Keratinocyte (primary cell): Measurements from ENCODE around the gene LRRC8C. TPM values are rescaled to one million over a fixed set of nuclear protein-coding genes. Genes with fewer than 3 reads are reported as not detected.

ENCODE experiments used
- DNase-seq: peaks from one replicate; pipeline ENCODE4 v3.0.0-alpha.2; 2011; ENCODE audit warnings: low read depth, missing footprints, low spot score
- FAIRE-seq: peaks from 2 replicates; lab custom pipeline; 2011; peaks lifted over from hg19 to GRCh38; lab: Jason Lieb, UNC
- H2AFZ ChIP-seq: 2 replicates; pipeline ENCODE4 v1.6.0; 2012; ENCODE audit warnings: low read length, control low read depth, inconsistent platforms; ENCODE audit not compliant: control insufficient read depth
- H3K27ac ChIP-seq: 2 replicates; pipeline ENCODE4 v1.5.1; 2011; ENCODE audit warnings: low read length; ENCODE audit not compliant: control insufficient read depth, insufficient read depth
- H3K27me3 ChIP-seq: 3 replicates; pipeline ENCODE4 v1.6.0; 2011; ENCODE audit warnings: low read length; ENCODE audit not compliant: control insufficient read depth, insufficient read depth; ENCODE audit errors: extremely low read depth
- H3K36me3 ChIP-seq, 2 experiments: 2 replicates in 1 of 2; 3 replicates in 1 of 2; pipeline ENCODE4 v1.5.1; 2011; ENCODE audit warnings: low read length in 2 of 2, mild to moderate bottlenecking in 1 of 2; ENCODE audit not compliant: control insufficient read depth in 2 of 2, insufficient read depth in 2 of 2; ENCODE audit errors: extremely low read depth in 1 of 2
- H3K4me1 ChIP-seq: 3 replicates; pipeline ENCODE4 v1.5.1; 2011; ENCODE audit warnings: low read length; ENCODE audit not compliant: control insufficient read depth, insufficient read depth; ENCODE audit errors: extremely low read depth
- H3K4me2 ChIP-seq: 3 replicates; pipeline ENCODE4 v1.6.0; 2011; ENCODE audit warnings: low read depth, low read length; ENCODE audit not compliant: control insufficient read depth, insufficient read depth; ENCODE audit errors: extremely low read depth
- H3K4me3 ChIP-seq, 3 experiments: fragments of 200-600 bp in 1 of 3; sonication (generic) in 1 of 3; 2 replicates in 2 of 3; 3 replicates in 1 of 3; pipeline ENCODE4 v1.5.1; 2011 to 2016; ENCODE audit warnings: low read length in 3 of 3, mild to moderate bottlenecking in 3 of 3, control low read depth in 2 of 3, inconsistent platforms in 1 of 3, low read depth in 1 of 3, mixed read lengths in 1 of 3, mixed run types in 1 of 3, moderate library complexity in 1 of 3; ENCODE audit not compliant: control insufficient read depth in 2 of 3, insufficient read depth in 2 of 3; ENCODE audit errors: extremely low read depth in 1 of 3
- H3K79me2 ChIP-seq: 2 replicates; pipeline ENCODE4 v1.6.0; 2012; ENCODE audit warnings: low read length; ENCODE audit not compliant: control insufficient read depth, insufficient read depth
- H3K9ac ChIP-seq: 3 replicates; pipeline ENCODE4 v1.6.0; 2011; ENCODE audit warnings: low read length; ENCODE audit not compliant: control insufficient read depth, insufficient read depth; ENCODE audit errors: extremely low read depth
- H3K9me1 ChIP-seq: 3 replicates; pipeline ENCODE4 v1.6.0; 2011; ENCODE audit warnings: low read length; ENCODE audit not compliant: control insufficient read depth, insufficient read depth; ENCODE audit errors: extremely low read depth
- H3K9me3 ChIP-seq: 2 replicates; pipeline ENCODE4 v1.5.1; 2012; ENCODE audit warnings: low read depth, low read length; ENCODE audit not compliant: control insufficient read depth
- H4K20me1 ChIP-seq: 3 replicates; pipeline ENCODE4 v1.6.0; 2011; ENCODE audit warnings: low read length; ENCODE audit not compliant: control insufficient read depth, insufficient read depth; ENCODE audit errors: extremely low read depth
- EZH2 ChIP-seq: IDR thresholded peaks from one replicate; pipeline ENCODE4 v1.6.1; 2012; ENCODE audit warnings: inconsistent platforms, mild to moderate bottlenecking, low read length, moderate library complexity
- dilution Hi-C: fragments of 300-500 bp; cut with MboI; formaldehyde crosslinking; loops from one replicate; pipeline ENCODE4 v1.7.0; 2020; ENCODE audit warnings: low sequenced_read_pairs; ENCODE audit not compliant: extremely low pct_ligation_motif_present
- polyA plus RNA-seq, 5 experiments: library from polyadenylated mRNA; depleted of rRNA in 3 of 5; stranded (reverse) in 3 of 5; stranded (forward) in 1 of 5; unstranded in 1 of 5; fragments of >200 nt; gene quantifications; 1 replicate in 1 of 5; 2 replicates in 3 of 5; 3 replicates in 1 of 5; pipeline versions ENCODE4 v1.2.1 to v1.2.3, GENCODE V29; 2011 to 2012; ENCODE audit warnings: missing spikeins in 2 of 5, low read depth in 1 of 5, low replicate concordance in 1 of 5
- TF ChIP-seq, protein P1 (sequence below), 3 experiments: IDR thresholded peaks in 1 of 3; conservative IDR thresholded peaks in 1 of 3; optimal IDR thresholded peaks in 1 of 3; 2 replicates in 2 of 3; 3 replicates in 1 of 3; pipeline versions ENCODE3 to v1.5.1; 2011; ENCODE audit warnings: low read length in 3 of 3, mild to moderate bottlenecking in 3 of 3, moderate library complexity in 2 of 3, control low read depth in 1 of 3, inconsistent platforms in 1 of 3; ENCODE audit not compliant: insufficient read depth in 2 of 3; ENCODE audit errors: extremely low read depth in 1 of 3

LRRC8C gene
- polyA plus RNA-seq, 1 donor (not counting 4 experiments of a cell fraction or from before 2014, with no cell fraction given), result 18.4 TPM

GRCh38 chr1:89711140-89711778 is 78.3 kb downstream of the LRRC8C start:
- no peak for FAIRE-seq
- peaks cover 1% of the 10 kb centered on the region for H3K79me2 ChIP-seq
- H3K9me1 ChIP-seq, result no peaks in the 10 kb centered on the region
- no peaks in the 10 kb centered on the region for H4K20me1 ChIP-seq
- no peak overlapping the region for H3K4me3 ChIP-seq
- H3K27ac ChIP-seq, result no peak overlapping the region
- DNase-seq, result no peak
- TF ChIP-seq, protein P1, sequence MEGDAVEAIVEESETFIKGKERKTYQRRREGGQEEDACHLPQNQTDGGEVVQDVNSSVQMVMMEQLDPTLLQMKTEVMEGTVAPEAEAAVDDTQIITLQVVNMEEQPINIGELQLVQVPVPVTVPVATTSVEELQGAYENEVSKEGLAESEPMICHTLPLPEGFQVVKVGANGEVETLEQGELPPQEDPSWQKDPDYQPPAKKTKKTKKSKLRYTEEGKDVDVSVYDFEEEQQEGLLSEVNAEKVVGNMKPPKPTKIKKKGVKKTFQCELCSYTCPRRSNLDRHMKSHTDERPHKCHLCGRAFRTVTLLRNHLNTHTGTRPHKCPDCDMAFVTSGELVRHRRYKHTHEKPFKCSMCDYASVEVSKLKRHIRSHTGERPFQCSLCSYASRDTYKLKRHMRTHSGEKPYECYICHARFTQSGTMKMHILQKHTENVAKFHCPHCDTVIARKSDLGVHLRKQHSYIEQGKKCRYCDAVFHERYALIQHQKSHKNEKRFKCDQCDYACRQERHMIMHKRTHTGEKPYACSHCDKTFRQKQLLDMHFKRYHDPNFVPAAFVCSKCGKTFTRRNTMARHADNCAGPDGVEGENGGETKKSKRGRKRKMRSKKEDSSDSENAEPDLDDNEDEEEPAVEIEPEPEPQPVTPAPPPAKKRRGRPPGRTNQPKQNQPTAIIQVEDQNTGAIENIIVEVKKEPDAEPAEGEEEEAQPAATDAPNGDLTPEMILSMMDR (optimal IDR thresholded peaks at IDR 0.05 in 1 of 3, IDR thresholded peaks at IDR 0.05 in 1 of 3, conservative IDR thresholded peaks at IDR 0.05 in 1 of 3; ENCODE audit: extremely low read depth in 1 of 3, insufficient read depth in 2 of 3, low read length in 3 of 3), result no peak
- no peak overlapping the region for H2AFZ ChIP-seq
- H3K9ac ChIP-seq, result no peak overlapping the region
- peaks cover 5 to 6% of the 10 kb centered on the region in 2 experiments for H3K36me3 ChIP-seq
- H3K4me2 ChIP-seq, result no peak overlapping the region
- no peaks in the 10 kb centered on the region for H3K27me3 ChIP-seq
- no peaks in the 10 kb centered on the region for H3K9me3 ChIP-seq
- dilution Hi-C loops, result no loop called here
- H3K4me1 ChIP-seq, result no peaks in the 10 kb centered on the region

DNA sequence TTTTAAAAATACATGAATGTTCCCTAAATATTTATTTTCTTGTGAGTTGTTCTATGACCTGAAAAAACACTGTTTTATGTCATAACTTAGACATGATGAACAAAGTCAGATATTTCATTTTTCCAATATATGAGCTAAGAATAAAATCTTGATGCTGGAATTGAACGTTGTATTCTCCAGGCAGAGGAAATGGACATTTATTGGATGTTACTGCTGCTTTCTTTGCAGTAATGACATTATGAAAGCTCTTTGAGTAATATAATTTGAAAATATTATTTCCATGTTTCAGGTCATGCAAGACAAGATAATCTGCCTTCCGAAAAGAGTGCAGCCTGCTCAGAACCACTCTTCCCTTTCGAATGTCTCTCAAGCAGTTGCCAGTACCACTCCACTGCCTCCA is 79.5 kb downstream of the LRRC8C start:
- H3K36me3 ChIP-seq, result peaks cover 5 to 6% of the 10 kb centered on the region in 2 experiments
- FAIRE-seq (no peak), DNase-seq (no peak)
- dilution Hi-C loops, result no loop called here
- H3K4me3 ChIP-seq, result no peak overlapping the region
- no peaks in the 10 kb centered on the region for H3K9me3 ChIP-seq
- no peaks in the 10 kb centered on the region for H3K4me1 ChIP-seq
- H3K79me2 ChIP-seq, result peaks cover 1% of the 10 kb centered on the region
- H2AFZ ChIP-seq, result no peak overlapping the region
- H4K20me1 ChIP-seq, result no peaks in the 10 kb centered on the region
- no peak overlapping the region for H3K9ac ChIP-seq
- no peaks in the 10 kb centered on the region for H3K27me3 ChIP-seq
- H3K27ac ChIP-seq, result no peak overlapping the region
- TF ChIP-seq, protein P1 (optimal IDR thresholded peaks at IDR 0.05 in 1 of 3, IDR thresholded peaks at IDR 0.05 in 1 of 3, conservative IDR thresholded peaks at IDR 0.05 in 1 of 3; ENCODE audit: extremely low read depth in 1 of 3, insufficient read depth in 2 of 3, low read length in 3 of 3), result no peak
- TF ChIP-seq EZH2, result no peak
- no peak overlapping the region for H3K4me2 ChIP-seq
- no peaks in the 10 kb centered on the region for H3K9me1 ChIP-seq
